ENCODE results near the gene TTC21B.
"Not testable (repeated sequence)": the region's sequence is repeated elsewhere in the genome, so short reads cannot be mapped to it uniquely, and the experiment has no call there.

TTC21B gene

GRCh38 chr2:165872101-165872791, 81.3 kb downstream of the TTC21B start:
- in situ Hi-C loops (cut with MboI; ENCODE audit: low pct_unique_long_range_greater_than_20kb, low sequenced_read_pairs, unreplicated experiment): loop anchor here (10.0 kb wide), 1 partner anchor 457 kb away; no protein-coding TSS in a partner anchor
- TF ChIP-seq CTCF (IDR thresholded peaks at IDR 0.05; ENCODE audit: extremely low read depth, insufficient read depth, missing control alignments): no peak
- DNase-seq (ENCODE audit: low spot score): no peak

- DNase-seq (ENCODE audit: low spot score): no peak
- TF ChIP-seq CTCF (IDR thresholded peaks at IDR 0.05; ENCODE audit: extremely low read depth, insufficient read depth, missing control alignments): no peak
- in situ Hi-C loops (cut with MboI; ENCODE audit: low pct_unique_long_range_greater_than_20kb, low sequenced_read_pairs, unreplicated experiment): loop anchor here (10.0 kb wide), 1 partner anchor 456 kb away; no protein-coding TSS in a partner anchor
Observed at GRCh38 chr2:165871025-165871424, 82.6 kb downstream of the TTC21B start.

- TF ChIP-seq CTCF (IDR thresholded peaks at IDR 0.05; ENCODE audit: extremely low read depth, insufficient read depth, missing control alignments): no peak
- in situ Hi-C loops (cut with MboI; ENCODE audit: low pct_unique_long_range_greater_than_20kb, low sequenced_read_pairs, unreplicated experiment): loop anchor here (10.0 kb wide), 1 partner anchor 456 kb away; no protein-coding TSS in a partner anchor
- DNase-seq (ENCODE audit: low spot score): no peak
Observed at GRCh38 chr2:165870346-165870745, 83.2 kb downstream of the TTC21B start.

- in situ Hi-C loops (cut with MboI; ENCODE audit: low pct_unique_long_range_greater_than_20kb, low sequenced_read_pairs, unreplicated experiment): no loop called here
- TF ChIP-seq CTCF (IDR thresholded peaks at IDR 0.05; ENCODE audit: extremely low read depth, insufficient read depth, missing control alignments): no peak
- DNase-seq (ENCODE audit: low spot score): no peak
Observed at GRCh38 chr2:165868211-165868610, 85.4 kb downstream of the TTC21B start.

GRCh38 chr2:165864296-165864695, 89.3 kb downstream of the TTC21B start:
- in situ Hi-C loops (cut with MboI; ENCODE audit: low pct_unique_long_range_greater_than_20kb, low sequenced_read_pairs, unreplicated experiment): no loop called here
- DNase-seq (ENCODE audit: low spot score): no peak
- no peak for TF ChIP-seq CTCF (IDR thresholded peaks at IDR 0.05; ENCODE audit: extremely low read depth, insufficient read depth, missing control alignments)

- in situ Hi-C loops (cut with MboI; ENCODE audit: low pct_unique_long_range_greater_than_20kb, low sequenced_read_pairs, unreplicated experiment): no loop called here
- TF ChIP-seq CTCF (IDR thresholded peaks at IDR 0.05; ENCODE audit: extremely low read depth, insufficient read depth, missing control alignments): no peak
- DNase-seq (ENCODE audit: low spot score): no peak
Observed at GRCh38 chr2:165863810-165864261, 89.7 kb downstream of the TTC21B start.

- in situ Hi-C loops (cut with MboI; ENCODE audit: low pct_unique_long_range_greater_than_20kb, low sequenced_read_pairs, unreplicated experiment); DNase-seq (ENCODE audit: low spot score): not testable (repeated sequence)
Observed at GRCh38 chr2:165861083-165861482, 92.5 kb downstream of the TTC21B start.

GRCh38 chr2:165859723-165860122, 93.9 kb downstream of the TTC21B start:
- in situ Hi-C loops (cut with MboI; ENCODE audit: low pct_unique_long_range_greater_than_20kb, low sequenced_read_pairs, unreplicated experiment): not testable (repeated sequence)

More at GRCh38 chr2:165859723-165860122, 93.9 kb downstream of the TTC21B start:
- not testable (repeated sequence) for DNase-seq (ENCODE audit: low spot score)
